OCI-LY7 (cell line): ENCODE data around the gene KDM1B. TPM values are rescaled to one million over a fixed set of nuclear protein-coding genes. Genes with fewer than 3 reads are reported as not detected.
A peak's percentile ranks its signal among the peaks of the same experiment; 100 is the strongest.

ENCODE experiments used
- BruUV-seq: library from RNA; stranded (reverse); fragments of 400-500 nt; replicated peaks from 2 replicates; lab custom pipeline; 2021; lab: Mats Ljungman, UMichigan
- CTCF ChIA-PET: fragments of 300-600 bp; sonication (Branson Sonifier 250); formaldehyde crosslinking; loops from one replicate; lab custom pipeline; 2022; ENCODE audit warnings: antibody characterized with exemption; ENCODE audit not compliant: unreplicated experiment; lab: Charles Lee
- POLR2A ChIA-PET: fragments of 300-600 bp; sonication (Branson Sonifier 250); formaldehyde crosslinking; loops from one replicate; lab custom pipeline; 2022; ENCODE audit warnings: antibody characterized with exemption; lab: Charles Lee
- DNase-seq: peaks from one replicate; pipeline ENCODE4 v3.0.0-alpha.2; 2015; ENCODE audit warnings: low spot score
- H2AFZ ChIP-seq: fragments of 200-600 bp; sonication (generic), shearing (Covaris generic); 2 replicates; pipeline ENCODE4 v1.6.1; 2014; ENCODE audit warnings: mild to moderate bottlenecking, antibody characterized with exemption, low read length, moderate library complexity
- H3K27ac ChIP-seq: fragments of 200-600 bp; sonication (generic); 2 replicates; pipeline ENCODE4 v1.5.1; 2014; ENCODE audit warnings: mixed run types, low read depth, mild to moderate bottlenecking, moderate library complexity, low read length, inconsistent platforms; ENCODE audit not compliant: poor library complexity, severe bottlenecking
- H3K36me3 ChIP-seq: fragments of 200-600 bp; sonication (generic); 2 replicates; pipeline ENCODE4 v1.6.1; 2014; ENCODE audit warnings: mild to moderate bottlenecking, antibody characterized with exemption, low read length, moderate library complexity, mixed read lengths; ENCODE audit not compliant: insufficient read depth
- H3K4me1 ChIP-seq: fragments of 200-600 bp; sonication (generic); 2 replicates; pipeline ENCODE4 v1.5.1; 2014; ENCODE audit warnings: mild to moderate bottlenecking, low read length; ENCODE audit not compliant: insufficient read depth, poor library complexity, severe bottlenecking
- H3K4me2 ChIP-seq: fragments of 200-600 bp; sonication (generic); 2 replicates; pipeline ENCODE4 v1.6.1; 2014; ENCODE audit warnings: mild to moderate bottlenecking, low read length
- H3K4me3 ChIP-seq: fragments of 200-600 bp; sonication (generic); 2 replicates; pipeline ENCODE4 v1.5.1; 2014; ENCODE audit warnings: mild to moderate bottlenecking, low read depth, low read length; ENCODE audit not compliant: poor library complexity, severe bottlenecking
- H3K79me2 ChIP-seq: fragments of 200-600 bp; sonication (generic); 2 replicates; pipeline ENCODE4 v1.6.1; 2016; ENCODE audit warnings: low read depth, mild to moderate bottlenecking, low read length, moderate library complexity, mixed read lengths; ENCODE audit not compliant: insufficient read depth
- H3K9me2 ChIP-seq: fragments of 200-600 bp; sonication (generic); 2 replicates; pipeline ENCODE4 v1.6.1; 2016; ENCODE audit warnings: mild to moderate bottlenecking, low read length, mixed read lengths; ENCODE audit not compliant: insufficient read depth
- H3K9me3 ChIP-seq: fragments of 200-600 bp; sonication (generic); 2 replicates; pipeline ENCODE4 v1.6.1; 2014; ENCODE audit warnings: mild to moderate bottlenecking, mixed run types, low read length, mixed read lengths
- H4K20me1 ChIP-seq: fragments of 200-600 bp; sonication (generic); 2 replicates; pipeline ENCODE4 v1.6.1; 2014; ENCODE audit warnings: mild to moderate bottlenecking, antibody characterized with exemption, low read length, moderate library complexity, mixed read lengths; ENCODE audit not compliant: insufficient read depth
- EZH2phosphoT487 ChIP-seq: fragments of 200-600 bp; sonication (generic); IDR thresholded peaks from 2 replicates; pipeline ENCODE4 v1.6.1; 2018; ENCODE audit warnings: low read depth, borderline replicate concordance, mild to moderate bottlenecking, mixed run types, antibody characterized with exemption, low read length, moderate library complexity, mixed read lengths
- intact Hi-C: fragments of 100-400 bp; cut with micrococcal nuclease; formaldehyde crosslinking; loops from one replicate; pipeline ENCODE4 v1.10.0; 2022; ENCODE audit not compliant: unreplicated experiment
- total RNA-seq, 2 experiments: library from RNA; depleted of rRNA in 1 of 2; stranded (reverse); fragments of >200 nt in 1 of 2; shearing (Covaris generic) in 1 of 2; gene quantifications; 2 replicates each; pipeline ENCODE4 v1.2.3, GENCODE V29; 2014 to 2022
- TF ChIP-seq, protein P1 (sequence below): fragments of 200-600 bp; sonication (generic); conservative IDR thresholded peaks from 2 replicates; pipeline ENCODE4 v1.5.1; 2014; ENCODE audit warnings: mild to moderate bottlenecking, antibody characterized with exemption, low read length, moderate library complexity, mixed read lengths

Gene KDM1B
- total RNA-seq, 2 experiments from 2014 or later: 37.6 to 56.4 TPM

- BruUV-seq: TSS peak; percentile 74
- CTCF ChIA-PET: no interaction called here
Observed at GRCh38 chr6:18262702-18263417, 107.6 kb downstream of the KDM1B start.

GRCh38 chr6:18263418-18264218 lies 108.4 kb downstream of the KDM1B start:
- TSS peak; percentile 90 for BruUV-seq
- peaks cover 33% of the 10 kb centered on the region for H4K20me1 ChIP-seq
- peak overlapping the region; percentile 90 for H3K4me3 ChIP-seq
- CTCF ChIA-PET: no interaction called here
- H3K9me3 ChIP-seq: peaks cover 12% of the 10 kb centered on the region
- DNase-seq: peak; percentile 52
- POLR2A ChIA-PET: interaction anchor here (0.7 to 0.8 kb wide), 2 partner anchors 9 to 118 kb away, joined by 3 to 4 read pairs; no protein-coding TSS in a partner anchor
- no peaks in the 10 kb centered on the region for H3K9me2 ChIP-seq
- intact Hi-C loops: loop anchor here (1.0 to 2.0 kb wide), 6 partner anchors 61 to 557 kb away; partner anchors contain the start of genes NUP153 and RNF144B
- H2AFZ ChIP-seq: peak overlapping the region; percentile 44; the same call in 1 of the 2 replicates
- peaks cover 41% of the 10 kb centered on the region for H3K4me1 ChIP-seq
- peak overlapping the region; percentile 96 for H3K4me2 ChIP-seq
- peak overlapping the region; percentile 91 for H3K27ac ChIP-seq
- TF ChIP-seq, protein P1, sequence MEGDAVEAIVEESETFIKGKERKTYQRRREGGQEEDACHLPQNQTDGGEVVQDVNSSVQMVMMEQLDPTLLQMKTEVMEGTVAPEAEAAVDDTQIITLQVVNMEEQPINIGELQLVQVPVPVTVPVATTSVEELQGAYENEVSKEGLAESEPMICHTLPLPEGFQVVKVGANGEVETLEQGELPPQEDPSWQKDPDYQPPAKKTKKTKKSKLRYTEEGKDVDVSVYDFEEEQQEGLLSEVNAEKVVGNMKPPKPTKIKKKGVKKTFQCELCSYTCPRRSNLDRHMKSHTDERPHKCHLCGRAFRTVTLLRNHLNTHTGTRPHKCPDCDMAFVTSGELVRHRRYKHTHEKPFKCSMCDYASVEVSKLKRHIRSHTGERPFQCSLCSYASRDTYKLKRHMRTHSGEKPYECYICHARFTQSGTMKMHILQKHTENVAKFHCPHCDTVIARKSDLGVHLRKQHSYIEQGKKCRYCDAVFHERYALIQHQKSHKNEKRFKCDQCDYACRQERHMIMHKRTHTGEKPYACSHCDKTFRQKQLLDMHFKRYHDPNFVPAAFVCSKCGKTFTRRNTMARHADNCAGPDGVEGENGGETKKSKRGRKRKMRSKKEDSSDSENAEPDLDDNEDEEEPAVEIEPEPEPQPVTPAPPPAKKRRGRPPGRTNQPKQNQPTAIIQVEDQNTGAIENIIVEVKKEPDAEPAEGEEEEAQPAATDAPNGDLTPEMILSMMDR: no peak
- TF ChIP-seq EZH2phosphoT487: no peak
- peaks cover 54% of the 10 kb centered on the region for H3K79me2 ChIP-seq
- peaks cover 64% of the 10 kb centered on the region for H3K36me3 ChIP-seq

More at GRCh38 chr6:18262702-18263417, 107.6 kb downstream of the KDM1B start:
- H3K79me2 ChIP-seq: peaks cover 62% of the 10 kb centered on the region
- H3K27ac ChIP-seq: peak overlapping the region; percentile 91
- H3K4me2 ChIP-seq: peak overlapping the region; percentile 96
- intact Hi-C loops: loop anchor here (1.0 to 2.0 kb wide), 3 partner anchors 107 to 557 kb away; partner anchors contain the start of gene NUP153
- peaks cover 41% of the 10 kb centered on the region for H3K4me1 ChIP-seq
- peaks cover 12% of the 10 kb centered on the region for H3K9me3 ChIP-seq
- POLR2A ChIA-PET: interaction anchor here (0.6 to 0.8 kb wide), 3 partner anchors 69 to 134 kb away, joined by 3 read pairs; no protein-coding TSS in a partner anchor
- H2AFZ ChIP-seq: peak overlapping the region; percentile 44; the same call in 1 of the 2 replicates
- DNase-seq: peak; percentile 79
- no peaks in the 10 kb centered on the region for H3K9me2 ChIP-seq
- peak overlapping the region; percentile 90 for H3K4me3 ChIP-seq
- H3K36me3 ChIP-seq: peaks cover 72% of the 10 kb centered on the region
- peaks cover 36% of the 10 kb centered on the region for H4K20me1 ChIP-seq
- TF ChIP-seq, protein P1: no peak
- TF ChIP-seq EZH2phosphoT487: no peak
